ENCODE data around the gene ANKFY1. TPM values are rescaled to one million over a fixed set of nuclear protein-coding genes. Genes with fewer than 3 reads are reported as not detected.

ANKFY1 gene
- total RNA-seq, 4 donors from 2014 or later = 12.6 to 26.9 (median 13.5) TPM

GRCh38 chr17:4154201-4154600, 109.6 kb downstream of the ANKFY1 start:
- intact Hi-C loops (cut with DNase I; ENCODE audit: low total_unique reads) (no loop called here), in situ Hi-C loops (cut with MboI; ENCODE audit: low sequenced_read_pairs in 4 of 4) (no loop called here)
- Histone ChIP-seq H3K4me1 (no peaks in the 10 kb centered on the region), H3K27me3 (no peaks in the 10 kb centered on the region), H3K27ac (no peak overlapping the region), H3K9me3 (no peaks in the 10 kb centered on the region), H3K4me3 (no peak overlapping the region), H3K36me3 (peaks cover 0 to 45% of the 10 kb centered on the region in 2 donors)
- TF ChIP-seq POLR2A (IDR thresholded peaks at IDR 0.05) = no peak
- no peak for TF ChIP-seq CTCF (IDR thresholded peaks at IDR 0.05 in 4 of 5, conservative IDR thresholded peaks at IDR 0.05 in 1 of 5)
- ATAC-seq (no peak), DNase-seq (no peak)

- intact Hi-C loops (cut with DNase I; ENCODE audit: low total_unique reads) = no loop called here
- H3K27me3 ChIP-seq = no peaks in the 10 kb centered on the region
- peaks cover 0 to 44% of the 10 kb centered on the region in 2 donors for H3K36me3 ChIP-seq
- DNase-seq = no peak
- H3K4me3 ChIP-seq = no peak overlapping the region
- in situ Hi-C loops (cut with MboI; ENCODE audit: low sequenced_read_pairs in 4 of 4) = no loop called here
- no peak for ATAC-seq
- no peak for TF ChIP-seq CTCF (IDR thresholded peaks at IDR 0.05 in 4 of 5, conservative IDR thresholded peaks at IDR 0.05 in 1 of 5)
- no peak for TF ChIP-seq POLR2A (IDR thresholded peaks at IDR 0.05)
- no peak overlapping the region for H3K27ac ChIP-seq
- no peaks in the 10 kb centered on the region for H3K4me1 ChIP-seq
- H3K9me3 ChIP-seq = no peaks in the 10 kb centered on the region
These were observed 111.3 kb downstream of the ANKFY1 start for GRCh38 chr17:4152471-4152870.

GRCh38 chr17:4150096-4150495, 113.7 kb downstream of the ANKFY1 start:
- in situ Hi-C loops (cut with MboI; ENCODE audit: low sequenced_read_pairs in 4 of 4) (no loop called here), intact Hi-C loops (cut with DNase I; ENCODE audit: low total_unique reads) (no loop called here)
- no peak for ATAC-seq
- TF ChIP-seq POLR2A (IDR thresholded peaks at IDR 0.05) (no peak), CTCF (IDR thresholded peaks at IDR 0.05 in 4 of 5, conservative IDR thresholded peaks at IDR 0.05 in 1 of 5) (no peak)
- DNase-seq = no peak
- no peak overlapping the region for H3K27ac ChIP-seq
- no peaks in the 10 kb centered on the region for H3K9me3 ChIP-seq
- no peaks in the 10 kb centered on the region for H3K4me1 ChIP-seq
- H3K27me3 ChIP-seq = no peaks in the 10 kb centered on the region
- peaks cover 0 to 32% of the 10 kb centered on the region in 2 donors for H3K36me3 ChIP-seq
- no peak overlapping the region for H3K4me3 ChIP-seq

GRCh38 chr17:4148611-4149308, 115.0 kb downstream of the ANKFY1 start:
- Histone ChIP-seq H3K27me3 (no peaks in the 10 kb centered on the region), H3K27ac (no peak overlapping the region), H3K4me1 (peaks cover 4 to 7% of the 10 kb centered on the region in 2 donors), H3K36me3 (peaks cover 0 to 18% of the 10 kb centered on the region in 2 donors), H3K4me3 (no peak overlapping the region), H3K9me3 (no peaks in the 10 kb centered on the region)
- DNase-seq = no peak
- in situ Hi-C loops (cut with MboI; ENCODE audit: low sequenced_read_pairs in 4 of 4) (no loop called here), intact Hi-C loops (cut with DNase I; ENCODE audit: low total_unique reads) (no loop called here)
- TF ChIP-seq CTCF (IDR thresholded peaks at IDR 0.05 in 4 of 5, conservative IDR thresholded peaks at IDR 0.05 in 1 of 5) (no peak), POLR2A (IDR thresholded peaks at IDR 0.05) (no peak)
- no peak for ATAC-seq

Measured in gastrocnemius medialis (tissue), 4 donors.